CD14-positive monocyte (primary cell): ENCODE data around the gene EHD3. TPM values are rescaled to one million over a fixed set of nuclear protein-coding genes. Genes with fewer than 3 reads are reported as not detected.

Source experiments
- DNase-seq, 3 donors: peaks; one replicate each; pipeline ENCODE4 v3.0.0-alpha.2; 2011 to 2022
- H2AFZ ChIP-seq: 2 replicates; pipeline ENCODE4 v1.6.0; 2012; ENCODE audit warnings: mild to moderate bottlenecking, low read depth, low read length, inconsistent platforms; ENCODE audit not compliant: insufficient read depth, poor library complexity, severe bottlenecking
- H3K27ac ChIP-seq, 2 donors: 1 replicate in 1 of 2; 2 replicates in 1 of 2; pipeline ENCODE4 v1.5.1; 2012 to 2013; ENCODE audit warnings: low read length in 2 of 2, control low read depth in 1 of 2, inconsistent platforms in 1 of 2, low read depth in 1 of 2, mild to moderate bottlenecking in 1 of 2
- H3K27me3 ChIP-seq, 2 donors: one replicate each; pipeline versions ENCODE4 v1.6.0 to v1.6.1; 2011 to 2013; ENCODE audit warnings: low read length in 2 of 2; ENCODE audit not compliant: control insufficient read depth in 2 of 2, insufficient read depth in 2 of 2
- H3K36me3 ChIP-seq, 2 donors: replicated peaks in 1 of 2; 1 replicate in 1 of 2; 2 replicates in 1 of 2; pipeline versions ENCODE4 v1.5.1 to v1.6.1; 2012 to 2013; ENCODE audit warnings: low read length in 2 of 2, control low read depth in 1 of 2, inconsistent platforms in 1 of 2, mild to moderate bottlenecking in 1 of 2; ENCODE audit not compliant: insufficient read depth in 2 of 2, control insufficient read depth in 1 of 2
- H3K4me1 ChIP-seq, 2 donors: 1 replicate in 1 of 2; 2 replicates in 1 of 2; pipeline versions ENCODE4 v1.5.1 to v1.6.1; 2012 to 2013; ENCODE audit warnings: low read length in 2 of 2, control low read depth in 1 of 2, inconsistent platforms in 1 of 2, mild to moderate bottlenecking in 1 of 2, moderate library complexity in 1 of 2; ENCODE audit not compliant: insufficient read depth in 2 of 2, control insufficient read depth in 1 of 2
- H3K4me2 ChIP-seq: replicated peaks from 2 replicates; pipeline ENCODE3; 2012; ENCODE audit warnings: low read length, moderate library complexity, mild to moderate bottlenecking; ENCODE audit not compliant: poor library complexity, severe bottlenecking; ENCODE audit errors: extremely low read depth
- H3K4me3 ChIP-seq, 3 experiments: fragments of 200-600 bp in 1 of 3; sonication (generic) in 1 of 3; replicated peaks in 1 of 3; 1 replicate in 2 of 3; 2 replicates in 1 of 3; pipeline ENCODE4 v1.5.1; 2011 to 2013; ENCODE audit warnings: low read length in 3 of 3, mild to moderate bottlenecking in 3 of 3, control low read depth in 2 of 3, low read depth in 2 of 3, inconsistent platforms in 1 of 3, moderate library complexity in 1 of 3
- H3K79me2 ChIP-seq: 2 replicates; pipeline ENCODE4 v1.6.0; 2012; ENCODE audit warnings: mild to moderate bottlenecking, control low read depth, inconsistent platforms, low read length, moderate library complexity; ENCODE audit not compliant: insufficient read depth
- H3K9ac ChIP-seq: 2 replicates; pipeline ENCODE4 v1.6.0; 2017; ENCODE audit warnings: low read length, mild to moderate bottlenecking; ENCODE audit not compliant: insufficient read depth, poor library complexity, severe bottlenecking
- H3K9me3 ChIP-seq, 2 donors: replicated peaks in 1 of 2; 1 replicate in 1 of 2; 2 replicates in 1 of 2; pipeline versions ENCODE4 v1.5.1 to v1.6.1; 2012 to 2013; ENCODE audit warnings: low read length in 2 of 2, control low read depth in 1 of 2; ENCODE audit not compliant: control insufficient read depth in 1 of 2, insufficient read depth in 1 of 2
- H4K20me1 ChIP-seq: 2 replicates; pipeline ENCODE4 v1.6.0; 2012; ENCODE audit warnings: mild to moderate bottlenecking, low read length, control low read depth, moderate library complexity; ENCODE audit not compliant: insufficient read depth
- H3K27ac Mint-ChIP-seq, 7 donors: one replicate each; pipeline ENCODE4 v1.8.0; 2020; ENCODE audit warnings: mild to moderate bottlenecking in 7 of 7, mixed read lengths in 7 of 7, moderate library complexity in 6 of 7, inconsistent platforms in 2 of 7
- H3K27me3 Mint-ChIP-seq, 3 donors: one replicate each; pipeline ENCODE4 v1.8.0; 2021 to 2022; ENCODE audit warnings: low read depth in 3 of 3, mild to moderate bottlenecking in 3 of 3, mixed read lengths in 3 of 3, moderate library complexity in 3 of 3, inconsistent platforms in 1 of 3
- H3K36me3 Mint-ChIP-seq, 2 donors: one replicate each; pipeline ENCODE4 v1.8.0; 2020; ENCODE audit warnings: mixed read lengths in 2 of 2, inconsistent platforms in 1 of 2, mild to moderate bottlenecking in 1 of 2
- H3K4me1 Mint-ChIP-seq: one replicate; pipeline ENCODE4 v1.8.0; 2020; ENCODE audit warnings: mild to moderate bottlenecking, mixed read lengths
- H3K4me3 Mint-ChIP-seq, 2 donors: one replicate each; pipeline ENCODE4 v1.8.0; 2020; ENCODE audit warnings: mild to moderate bottlenecking in 2 of 2, mixed read lengths in 2 of 2, moderate library complexity in 1 of 2
- H3K9me3 Mint-ChIP-seq, 7 donors: one replicate each; pipeline ENCODE4 v1.8.0; 2020 to 2022; ENCODE audit warnings: mixed read lengths in 7 of 7, mild to moderate bottlenecking in 6 of 7, moderate library complexity in 6 of 7, inconsistent platforms in 2 of 7
- CTCF ChIP-seq: fragments of 200-600 bp; IDR thresholded peaks from one replicate; pipeline ENCODE4 v1.8.0; 2022; ENCODE audit warnings: antibody characterized with exemption, mild to moderate bottlenecking
- WGBS: methylation state at CpG from one replicate; pipeline ENCODE4 v1.1.5; 2013; ENCODE audit warnings: missing lambda C conversion rate; ENCODE audit not compliant: insufficient coverage; 5-methylcytosine and 5-hydroxymethylcytosine counted together
- intact Hi-C, 2 donors: fragments of 100-400 bp; cut with micrococcal nuclease; formaldehyde crosslinking; loops; one replicate each; pipeline versions ENCODE4 v1.15.0 to v1.15.1; 2023
- polyA plus RNA-seq, 3 donors: library from polyadenylated mRNA; depleted of rRNA in 1 of 3; unstranded in 2 of 3; stranded (reverse) in 1 of 3; fragments of 300-500 nt in 2 of 3; fragments of >200 nt in 1 of 3; fragmentation: Illumina TruSeq in 2 of 3; gene quantifications; 1 replicate in 2 of 3; 2 replicates in 1 of 3; pipeline ENCODE4 v1.2.3, GENCODE V29; 2012 to 2021

EHD3 gene
- polyA plus RNA-seq, 3 donors, result 1.1 to 1.5 (median 1.4) TPM

DNA sequence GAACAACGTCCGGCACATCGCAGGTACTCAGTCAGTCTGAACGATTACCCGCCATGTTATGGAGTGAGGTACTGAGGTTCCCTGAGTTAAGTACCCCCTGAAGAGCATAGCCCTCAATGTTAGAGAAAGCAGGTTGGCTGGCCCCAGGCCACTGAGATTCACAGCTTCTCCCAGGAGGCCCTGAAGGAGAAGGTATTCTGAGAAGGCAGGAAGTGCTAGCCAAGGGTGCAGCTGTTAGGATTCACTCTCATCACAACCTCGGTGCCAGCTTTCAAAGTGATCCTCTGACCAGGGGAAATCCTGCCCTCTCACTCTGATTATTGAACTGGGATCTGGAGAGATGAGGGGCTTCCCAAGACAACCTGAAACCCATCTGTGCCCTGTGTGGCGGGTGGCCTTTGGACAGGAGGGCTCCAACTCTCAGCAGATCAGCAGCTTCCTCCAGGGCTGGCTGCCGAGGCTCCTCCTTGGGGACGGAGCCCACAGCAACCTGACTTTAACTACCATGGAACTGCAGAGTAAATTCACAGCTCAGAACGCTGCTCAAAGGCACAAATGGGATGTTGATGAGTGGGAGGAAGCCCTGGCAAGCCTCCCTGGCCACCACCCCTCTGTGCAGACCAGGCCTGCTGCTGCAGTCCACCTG, 7.8 kb downstream of the EHD3 start:
- Mint-ChIP-seq H3K4me3 (no peak overlapping the region), H3K27me3 (peaks cover 0 to 4% (median 2%) of the 10 kb centered on the region in 3 donors), H3K27ac (no peak overlapping the region), H3K4me1 (peaks cover 10% of the 10 kb centered on the region), H3K9me3 (no peaks in the 10 kb centered on the region), H3K36me3 (no peaks in the 10 kb centered on the region)
- Histone ChIP-seq H3K4me1 (peaks cover 0 to 2% of the 10 kb centered on the region in 2 donors), H3K27me3 (no peaks in the 10 kb centered on the region), H3K36me3 (no peaks in the 10 kb centered on the region), H3K79me2 (no peaks in the 10 kb centered on the region), H4K20me1 (no peaks in the 10 kb centered on the region), H2AFZ (no peak overlapping the region), H3K4me2 (no peak overlapping the region), H3K9me3 (no peaks in the 10 kb centered on the region), H3K27ac (no peak overlapping the region), H3K9ac (no peak overlapping the region), H3K4me3 (no peak overlapping the region)
- intact Hi-C loops, result no loop called here
- 96% methylated on average over 4 of the region's 10 CpGs for WGBS
- TF ChIP-seq CTCF, result no peak
- DNase-seq, result no peak

DNA sequence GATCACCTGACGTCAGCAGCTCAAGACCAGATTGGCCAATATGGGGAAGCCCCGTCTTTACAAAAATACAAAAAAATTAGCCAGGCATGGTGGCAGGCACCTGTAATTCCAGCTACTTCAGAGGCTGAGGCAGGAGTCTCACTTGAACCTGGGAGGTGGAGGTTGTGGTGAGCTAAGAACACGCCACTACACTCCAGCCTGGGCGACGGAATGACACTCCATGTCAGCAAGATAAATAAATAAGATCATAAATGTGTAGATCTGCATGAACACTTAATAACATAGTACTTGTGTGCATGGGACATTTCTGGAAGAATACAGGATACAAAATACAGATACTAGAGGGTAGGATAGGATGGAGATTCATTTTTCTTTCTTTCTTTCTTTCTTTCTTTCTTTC, 9.1 kb downstream of the EHD3 start:
- no peak overlapping the region for H3K27ac Mint-ChIP-seq
- H3K9me3 ChIP-seq, result no peaks in the 10 kb centered on the region
- intact Hi-C loops, result no loop called here
- H3K4me1 Mint-ChIP-seq, result peaks cover 10% of the 10 kb centered on the region
- H3K36me3 Mint-ChIP-seq, result no peaks in the 10 kb centered on the region
- no peaks in the 10 kb centered on the region for H3K27me3 ChIP-seq
- no peak overlapping the region for H2AFZ ChIP-seq
- no peak for TF ChIP-seq CTCF
- no peak overlapping the region for H3K4me3 ChIP-seq
- H3K9me3 Mint-ChIP-seq, result no peaks in the 10 kb centered on the region
- no peak overlapping the region for H3K9ac ChIP-seq
- no peak overlapping the region for H3K27ac ChIP-seq
- H3K4me3 Mint-ChIP-seq, result no peak overlapping the region
- H3K36me3 ChIP-seq, result no peaks in the 10 kb centered on the region
- H4K20me1 ChIP-seq, result no peaks in the 10 kb centered on the region
- H3K4me1 ChIP-seq, result peaks cover 0 to 2% of the 10 kb centered on the region in 2 donors
- no peak for DNase-seq
- 100% methylated on average over 2 of the region's 5 CpGs for WGBS
- no peak overlapping the region for H3K4me2 ChIP-seq
- H3K27me3 Mint-ChIP-seq, result peaks cover 0 to 3% (median 2%) of the 10 kb centered on the region in 3 donors
- no peaks in the 10 kb centered on the region for H3K79me2 ChIP-seq
